Caki2 (cell line): ENCODE data around the gene GADL1. TPM values are rescaled to one million over a fixed set of nuclear protein-coding genes. Genes with fewer than 3 reads are reported as not detected.

Experiments used
- DNase-seq: peaks from one replicate; pipeline ENCODE4 v3.0.0-alpha.2; 2015; ENCODE audit warnings: low read depth
- in situ Hi-C: cut with HindIII; loops from 2 replicates; pipeline ENCODE4 v1.10.0; 2016; ENCODE audit warnings: low sequenced_read_pairs, low pct_unique_long_range_greater_than_20kb, mixed read lengths
- total RNA-seq: library from RNA; depleted of rRNA; stranded (reverse); fragments of >200 nt; shearing (Covaris generic); gene quantifications from 2 replicates; pipeline ENCODE4 v1.2.3, GENCODE V29; 2014; ENCODE audit warnings: low replicate concordance

Gene GADL1
- total RNA-seq, 1 experiment from 2014 or later, result not detected

GRCh38 chr3:30711867-30712266 lies 182.6 kb downstream of the GADL1 start:
- in situ Hi-C loops, result no loop called here

GRCh38 chr3:30711151-30711550 lies 183.3 kb downstream of the GADL1 start:
- in situ Hi-C loops, result no loop called here
- no peak for DNase-seq

More at GRCh38 chr3:30711867-30712266, 182.6 kb downstream of the GADL1 start:
- DNase-seq, result no peak

GRCh38 chr3:30710017-30710416 lies 184.4 kb downstream of the GADL1 start:
- in situ Hi-C loops, result no loop called here
- DNase-seq, result no peak

GRCh38 chr3:30708472-30708871 lies 186.0 kb downstream of the GADL1 start:
- no peak for DNase-seq
- in situ Hi-C loops, result no loop called here

- no peak for DNase-seq
- in situ Hi-C loops, result no loop called here
Measured at GRCh38 chr3:30707825-30708224, 186.6 kb downstream of the GADL1 start.

GRCh38 chr3:30704931-30705890 lies 189.2 kb downstream of the GADL1 start:
- peak; percentile 57 for DNase-seq
- in situ Hi-C loops, result no loop called here

- DNase-seq, result no peak
- in situ Hi-C loops, result no loop called here
Measured at GRCh38 chr3:30702828-30703397, 191.5 kb downstream of the GADL1 start.

- no peak for DNase-seq
- in situ Hi-C loops, result no loop called here
Measured at GRCh38 chr3:30702038-30702827, 192.2 kb downstream of the GADL1 start.

GRCh38 chr3:30700702-30701321 lies 193.6 kb downstream of the GADL1 start:
- DNase-seq, result no peak
- in situ Hi-C loops, result no loop called here

- in situ Hi-C loops, result no loop called here
- no peak for DNase-seq
Measured at GRCh38 chr3:30699927-30700326, 194.5 kb downstream of the GADL1 start.

- in situ Hi-C loops, result no loop called here
- DNase-seq, result no peak
Measured at GRCh38 chr3:30698549-30698948, 195.9 kb downstream of the GADL1 start.

- in situ Hi-C loops, result no loop called here
- no peak for DNase-seq
Measured at GRCh38 chr3:30696896-30697295, 197.6 kb downstream of the GADL1 start.

GRCh38 chr3:30696403-30696819 lies 198.1 kb downstream of the GADL1 start:
- DNase-seq, result no peak
- in situ Hi-C loops, result no loop called here

GRCh38 chr3:30695302-30696061 lies 199.0 kb downstream of the GADL1 start:
- no peak for DNase-seq
- in situ Hi-C loops, result no loop called here

- in situ Hi-C loops, result no loop called here
- no peak for DNase-seq
Measured at GRCh38 chr3:30694668-30695067, 199.8 kb downstream of the GADL1 start.

- in situ Hi-C loops, result no loop called here
- DNase-seq, result no peak
Measured at GRCh38 chr3:30694148-30694547, 200.3 kb downstream of the GADL1 start.

GRCh38 chr3:30693470-30694120 lies 200.9 kb downstream of the GADL1 start:
- in situ Hi-C loops, result no loop called here
- peak; percentile 46 for DNase-seq
